DMS153 treated with DMSO at 0.1 percent for 48 hours (cell line): ENCODE data around the gene UBL4A.

Experiments used
- DNase-seq: peaks from one replicate; lab custom pipeline; 2025; ENCODE audit not compliant: unreplicated experiment; lab: John Stamatoyannopoulos, UW

Gene UBL4A

GRCh38 chrX:154464806-154465365 is 21.5 kb downstream of the UBL4A start:
- DNase-seq = no peak

- DNase-seq = no peak
Observed at GRCh38 chrX:154463611-154464220, 22.7 kb downstream of the UBL4A start.

- DNase-seq = no peak
Observed at GRCh38 chrX:154462396-154462795, 24.0 kb downstream of the UBL4A start.

GRCh38 chrX:154460326-154460725 is 26.1 kb downstream of the UBL4A start:
- no peak for DNase-seq

- DNase-seq = no peak
Observed at GRCh38 chrX:154459832-154460231, 26.6 kb downstream of the UBL4A start.

GRCh38 chrX:154458954-154459778 is 27.2 kb downstream of the UBL4A start:
- peak; percentile 48 for DNase-seq

GRCh38 chrX:154458116-154458953 is 28.1 kb downstream of the UBL4A start, which contains the start of gene PLXNA3:
Gene PLXNA3, plus strand, starts transcription at chrX:154458281. Its CDS starts 1,903 bp downstream, at chrX:154460184.
- DNase-seq = peak; percentile 2

GRCh38 chrX:154457491-154458115 is 28.8 kb downstream of the UBL4A start:
- DNase-seq = peak; percentile 11

GRCh38 chrX:154452823-154453222 is 33.6 kb downstream of the UBL4A start:
- DNase-seq = no peak

- DNase-seq = no peak
Observed at GRCh38 chrX:154450312-154450711, 36.1 kb downstream of the UBL4A start.

- no peak for DNase-seq
Observed at GRCh38 chrX:154449618-154450017, 36.8 kb downstream of the UBL4A start.

GRCh38 chrX:154448484-154448883 is 37.9 kb downstream of the UBL4A start:
- no peak for DNase-seq

- no peak for DNase-seq
Observed at GRCh38 chrX:154446430-154446829, 40.0 kb downstream of the UBL4A start.

- no peak for DNase-seq
Observed at GRCh38 chrX:154445776-154446175, 40.6 kb downstream of the UBL4A start.

GRCh38 chrX:154444755-154445246 is 41.6 kb downstream of the UBL4A start:
- DNase-seq = no peak

GRCh38 chrX:154443992-154444754 is 42.2 kb downstream of the UBL4A start, which contains the start of gene FAM50A:
Gene FAM50A, plus strand, starts transcription at chrX:154444141. Its CDS starts 95 bp downstream, at chrX:154444236.
- DNase-seq = peak; percentile 70

GRCh38 chrX:154443479-154443910 is 42.9 kb downstream of the UBL4A start:
- DNase-seq = no peak

- DNase-seq = no peak
Observed at GRCh38 chrX:154441984-154442707, 44.3 kb downstream of the UBL4A start.

- no peak for DNase-seq
Observed at GRCh38 chrX:154441564-154441963, 44.9 kb downstream of the UBL4A start.
